GM12878 (cell line): ENCODE results near the gene PLXND1. TPM values are rescaled to one million over a fixed set of nuclear protein-coding genes. Genes with fewer than 3 reads are reported as not detected.

ENCODE experiments used
- ATAC-seq: fragments of 200-7000 bp; cut with Tn5 transposase; 3 replicates; pipeline ENCODE4 v1.9.1; 2020; ENCODE audit warnings: mild to moderate bottlenecking, moderate library complexity
- BruUV-seq: library from RNA; stranded (reverse); fragments of 400-500 nt; replicated peaks from 2 replicates; lab custom pipeline; 2021; lab: Mats Ljungman, UMichigan
- CTCF ChIA-PET: fragments of 300-600 bp; sonication (Branson Sonifier 250); formaldehyde crosslinking; extraction: SDS; loops from one replicate; lab custom pipeline; 2021; ENCODE audit warnings: inconsistent platforms; lab: Yijun Ruan, JAX
- POLR2A ChIA-PET: fragments of 350-600 bp; formaldehyde crosslinking; extraction: SDS; loops from one replicate; lab custom pipeline; 2021; ENCODE audit warnings: inconsistent platforms; lab: Charles Lee
- RAD21 ChIA-PET: fragments of 300-600 bp; sonication (Branson Sonifier 250); formaldehyde crosslinking; loops from one replicate; lab custom pipeline; 2023; ENCODE audit warnings: antibody characterized with exemption; ENCODE audit not compliant: unreplicated experiment; lab: Charles Lee
- SMC1A ChIA-PET: fragments of 300-600 bp; sonication (Branson Sonifier 250); formaldehyde crosslinking; loops from one replicate; lab custom pipeline; 2023; ENCODE audit not compliant: unreplicated experiment, uncharacterized antibody; lab: Charles Lee
- DNase-seq: peaks from one replicate; pipeline ENCODE4 v3.0.0-alpha.2; 2011; ENCODE audit warnings: low read depth, low spot score
- FAIRE-seq: peaks from 3 replicates; lab custom pipeline; 2011; peaks lifted over from hg19 to GRCh38; lab: Jason Lieb, UNC
- H2AFZ ChIP-seq: 2 replicates; pipeline ENCODE4 v1.6.0; 2011; ENCODE audit warnings: low read depth, low read length, control low read depth; ENCODE audit not compliant: control insufficient read depth
- H3K27ac ChIP-seq: 2 replicates; pipeline ENCODE4 v1.5.1; 2011; ENCODE audit warnings: control low read depth; ENCODE audit not compliant: control insufficient read depth, insufficient read depth
- H3K27me3 ChIP-seq, 2 experiments: replicated peaks in 1 of 2; 2 replicates each; pipeline versions ENCODE4 v1.6.0 to v1.6.1; 2011; ENCODE audit warnings: low read length in 1 of 2; ENCODE audit not compliant: control insufficient read depth in 2 of 2, insufficient read depth in 2 of 2
- H3K36me3 ChIP-seq, 2 experiments: 2 replicates each; pipeline ENCODE4 v1.5.1; 2011; ENCODE audit warnings: low read length in 1 of 2; ENCODE audit not compliant: control insufficient read depth in 2 of 2, insufficient read depth in 2 of 2
- H3K4me1 ChIP-seq: 2 replicates; pipeline ENCODE4 v1.6.1; 2011; ENCODE audit warnings: mild to moderate bottlenecking, low read length, moderate library complexity, mixed read lengths; ENCODE audit not compliant: control insufficient read depth, insufficient read depth
- H3K4me2 ChIP-seq: 2 replicates; pipeline ENCODE4 v1.6.0; 2011; ENCODE audit warnings: control low read depth; ENCODE audit not compliant: control insufficient read depth, insufficient read depth
- H3K4me3 ChIP-seq: fragments of 200-600 bp; sonication (generic); 2 replicates; pipeline ENCODE4 v1.5.1; 2016
- H3K79me2 ChIP-seq: 2 replicates; pipeline ENCODE4 v1.6.0; 2011; ENCODE audit warnings: low read length; ENCODE audit not compliant: control insufficient read depth, insufficient read depth
- H3K9ac ChIP-seq: 2 replicates; pipeline ENCODE4 v1.8.0; 2011; ENCODE audit warnings: low read length, control low read depth, mixed read lengths; ENCODE audit not compliant: control insufficient read depth, insufficient read depth
- H3K9me3 ChIP-seq: replicated peaks from 3 replicates; pipeline ENCODE4 v1.5.1; 2011; ENCODE audit warnings: mild to moderate bottlenecking, low read length; ENCODE audit not compliant: control insufficient read depth, insufficient read depth
- H4K20me1 ChIP-seq: 2 replicates; pipeline ENCODE4 v1.6.0; 2011; ENCODE audit not compliant: control insufficient read depth, insufficient read depth
- KAT2A ChIP-seq: conservative IDR thresholded peaks from 2 replicates; pipeline ENCODE4 v1.6.1; 2011; ENCODE audit warnings: low read depth, low read length; ENCODE audit not compliant: control insufficient read depth
- NKRF ChIP-seq: fragments of 450-650 bp; conservative IDR thresholded peaks from 2 replicates; pipeline ENCODE4 v1.6.1; 2017; ENCODE audit warnings: mild to moderate bottlenecking, moderate library complexity
- POLR2A ChIP-seq: IDR thresholded peaks from 2 replicates; pipeline ENCODE4 v1.6.1; 2011; ENCODE audit warnings: low read depth, mild to moderate bottlenecking, low read length
- REST ChIP-seq: IDR thresholded peaks from 2 replicates; pipeline ENCODE4 v1.6.1; 2012; ENCODE audit warnings: mild to moderate bottlenecking, low read depth, low read length
- WGBS: methylation state at CpG from one replicate; pipeline ENCODE4 v1.1.6; 2016; ENCODE audit warnings: low lambda C conversion rate; ENCODE audit not compliant: insufficient replicate concordance, insufficient coverage; ENCODE audit errors: missing lambda C conversion rate; 5-methylcytosine and 5-hydroxymethylcytosine counted together
- in situ Hi-C: fragments of 300-500 bp; cut with MboI; formaldehyde crosslinking; loops from 9 replicates; pipeline ENCODE4 v1.14.3; 2018; ENCODE audit warnings: mixed read lengths
- intact Hi-C: fragments of 100-400 bp; cut with micrococcal nuclease; formaldehyde crosslinking; loops from one replicate; pipeline ENCODE4 v1.14.2; 2022; ENCODE audit not compliant: unreplicated experiment
- polyA plus RNA-seq, 11 experiments: library from polyadenylated mRNA; depleted of rRNA in 4 of 11; unstranded in 6 of 11; stranded (reverse) in 5 of 11; fragments of >200 nt; fragmentation: Nextera tagmentation in 4 of 11; fragmentation: Illumina TruSeq in 1 of 11; extraction: Ambion mirVana in 4 of 11; extraction: Trizol in 1 of 11; gene quantifications; 1 replicate in 1 of 11; 2 replicates in 10 of 11; pipeline versions ENCODE4 v1.2.1 to v1.2.3, GENCODE V29; 2011 to 2016; ENCODE audit warnings: inconsistent platforms in 2 of 11, missing spikeins in 2 of 11, low read depth in 1 of 11
- total RNA-seq, 4 experiments: library from RNA; depleted of rRNA in 3 of 4; stranded (reverse); fragments of >200 nt in 3 of 4; fragmentation: Illumina TruSeq in 1 of 4; extraction: Trizol in 1 of 4; gene quantifications; 2 replicates each; pipeline versions ENCODE4 v1.2.1 to v1.2.3, GENCODE V29; 2013 to 2021

PLXND1 gene
- total and polyA plus RNA-seq, 10 of the 15 experiments (the other 5 are each of a cell fraction or from before 2014, with no cell fraction given): 0.01 to 2.3 (median 0.72) TPM; not detected in 7

GRCh38 chr3:129518581-129518980 is 87.9 kb downstream of the PLXND1 start:
- no peak for FAIRE-seq
- in situ Hi-C loops: no loop called here

More at GRCh38 chr3:129518581-129518980, 87.9 kb downstream of the PLXND1 start:
- H3K27me3 ChIP-seq: no peaks in the 10 kb centered on the region
- no peak for TF ChIP-seq NKRF
- no peak for TF ChIP-seq REST
- no peak for TF ChIP-seq KAT2A
- TF ChIP-seq POLR2A: no peak
- BruUV-seq: no TSS peak
- no peak overlapping the region for H3K27ac ChIP-seq
- RAD21 ChIA-PET: no interaction called here
- H2AFZ ChIP-seq: no peak overlapping the region
- no peak for ATAC-seq
- no peak for DNase-seq
- H3K79me2 ChIP-seq: no peaks in the 10 kb centered on the region
- WGBS: 61% methylated on average over 8 of the region's 8 CpGs
- CTCF ChIA-PET: no interaction called here
- no peak overlapping the region for H3K4me2 ChIP-seq
- no peaks in the 10 kb centered on the region for H3K4me1 ChIP-seq
- H3K4me3 ChIP-seq: no peak overlapping the region
- SMC1A ChIA-PET: no interaction called here
- no peaks in the 10 kb centered on the region; a peak in 1 of 4 replicates for H3K36me3 ChIP-seq
- intact Hi-C loops: no loop called here
- H4K20me1 ChIP-seq: no peaks in the 10 kb centered on the region
- H3K9ac ChIP-seq: no peak overlapping the region
- H3K9me3 ChIP-seq: no peaks in the 10 kb centered on the region
- POLR2A ChIA-PET: no interaction called here
